Right forelimb (tissue), 1 donor: ENCODE measurements around the gene MBNL2.

Source experiments
- DNase-seq: peaks from one replicate; pipeline ENCODE4 v3.0.0-alpha.2; 2018

The MBNL2 gene

GRCh38 chr13:97353927-97354675 lies 132.0 kb downstream of the MBNL2 start:
- no peak for DNase-seq

GRCh38 chr13:97354808-97355207 lies 132.7 kb downstream of the MBNL2 start:
- DNase-seq = no peak

- DNase-seq = no peak
These were observed 134.5 kb downstream of the MBNL2 start for GRCh38 chr13:97356592-97356991.

GRCh38 chr13:97359181-97360057 lies 137.3 kb downstream of the MBNL2 start:
- DNase-seq = peak; percentile 61

- DNase-seq = no peak
These were observed 138.5 kb downstream of the MBNL2 start for GRCh38 chr13:97360610-97361009.

DNA sequence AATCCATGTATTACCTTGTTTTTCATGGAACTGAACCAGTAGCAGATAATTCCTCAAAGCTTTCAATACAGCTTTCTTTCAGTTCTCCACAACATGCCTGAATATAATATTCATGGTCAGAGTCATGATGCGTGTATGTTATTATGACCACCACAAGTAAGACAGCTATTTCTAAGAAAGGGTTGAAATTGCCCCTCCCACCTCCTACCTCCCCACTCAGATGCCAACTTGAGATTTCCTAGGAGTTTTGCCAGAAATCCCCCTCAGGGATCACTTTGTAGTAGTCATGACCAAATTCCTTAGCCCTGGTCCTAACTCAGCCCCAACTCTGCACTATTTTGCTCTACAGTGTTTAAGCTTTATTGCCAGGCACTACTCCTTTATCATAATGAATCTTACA lies 141.9 kb downstream of the MBNL2 start:
- no peak for DNase-seq

DNA sequence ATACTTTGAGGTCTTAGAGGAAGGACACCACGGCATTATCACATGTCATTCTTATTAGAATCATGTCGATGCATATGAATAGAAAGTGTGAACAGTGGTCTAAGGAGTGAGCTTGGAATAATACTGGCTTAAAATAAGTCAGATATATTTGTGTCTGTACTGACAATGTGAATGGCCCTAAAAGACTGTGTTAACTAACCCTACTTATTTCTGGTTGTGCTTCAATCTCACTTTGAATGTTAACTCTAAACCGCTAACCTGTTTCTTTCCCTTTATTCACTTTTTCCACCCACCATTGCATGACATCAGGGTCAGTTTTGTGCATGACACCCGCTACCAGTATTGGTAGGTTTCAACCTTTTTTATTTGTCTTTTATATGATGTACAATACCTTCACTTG lies 142.7 kb downstream of the MBNL2 start:
- DNase-seq = no peak

DNA sequence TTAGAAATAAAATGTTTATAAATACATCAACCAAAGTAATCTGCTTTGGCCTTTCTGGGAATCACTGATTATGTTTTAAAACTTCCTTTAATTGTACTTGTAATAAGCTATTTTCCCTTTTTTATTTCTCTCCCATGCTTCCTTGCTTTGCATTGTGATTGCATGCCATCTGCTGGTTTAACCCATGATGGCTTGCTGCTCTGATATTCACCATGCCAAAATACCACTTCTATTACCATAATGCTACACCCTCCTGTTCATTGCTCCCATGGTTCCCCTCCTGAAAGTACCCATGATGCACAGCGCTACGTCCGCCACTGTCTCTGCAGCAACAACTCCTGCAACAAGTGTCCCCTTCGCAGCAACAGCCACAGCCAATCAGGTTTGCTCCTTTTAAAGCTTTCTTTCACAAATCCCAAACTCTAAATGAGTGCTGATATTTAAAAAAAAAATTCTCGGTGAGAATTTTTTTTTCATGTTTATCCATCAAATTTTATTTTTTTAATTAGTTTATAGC lies 144.1 kb downstream of the MBNL2 start:
- no peak for DNase-seq

DNA sequence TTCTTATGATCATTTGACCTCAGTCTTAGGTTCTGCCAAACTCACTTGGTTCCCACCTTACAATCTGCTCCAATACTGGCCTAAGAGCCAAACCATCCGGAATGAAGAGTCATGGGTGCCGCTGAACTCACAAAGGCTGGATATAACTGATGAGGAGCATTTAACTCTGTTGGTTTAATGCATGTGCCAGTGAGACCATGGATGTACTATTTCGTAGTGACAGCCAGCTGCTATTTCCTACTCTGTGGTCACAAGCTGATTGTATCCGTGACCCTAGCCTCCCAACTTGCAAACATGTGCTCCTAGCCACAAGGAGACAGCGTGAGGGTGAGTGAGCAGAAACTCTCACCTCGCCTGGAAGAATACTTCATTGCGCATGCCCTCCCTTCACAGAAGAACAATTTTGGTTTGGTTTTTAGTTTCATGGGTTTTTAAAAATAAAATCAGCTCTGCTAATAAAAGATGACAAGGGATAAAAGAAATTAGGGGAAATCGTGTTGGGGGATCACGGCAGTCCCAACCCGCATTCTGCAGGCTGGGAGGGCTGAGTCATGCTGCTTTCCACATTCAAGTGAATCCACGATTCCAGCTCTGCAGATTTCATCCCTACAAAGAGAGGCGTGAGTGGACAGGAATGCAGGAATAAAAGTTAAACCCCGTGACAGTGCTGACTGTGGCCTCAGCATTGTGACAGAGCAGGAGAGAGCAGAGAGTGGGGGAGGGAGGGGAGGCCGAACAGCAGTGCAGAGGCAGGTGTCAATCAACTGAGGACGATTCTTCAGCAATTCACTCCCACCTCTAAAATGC lies 145.1 kb downstream of the MBNL2 start:
- DNase-seq = no peak

GRCh38 chr13:97369261-97369893 lies 147.2 kb downstream of the MBNL2 start:
- no peak for DNase-seq

DNA sequence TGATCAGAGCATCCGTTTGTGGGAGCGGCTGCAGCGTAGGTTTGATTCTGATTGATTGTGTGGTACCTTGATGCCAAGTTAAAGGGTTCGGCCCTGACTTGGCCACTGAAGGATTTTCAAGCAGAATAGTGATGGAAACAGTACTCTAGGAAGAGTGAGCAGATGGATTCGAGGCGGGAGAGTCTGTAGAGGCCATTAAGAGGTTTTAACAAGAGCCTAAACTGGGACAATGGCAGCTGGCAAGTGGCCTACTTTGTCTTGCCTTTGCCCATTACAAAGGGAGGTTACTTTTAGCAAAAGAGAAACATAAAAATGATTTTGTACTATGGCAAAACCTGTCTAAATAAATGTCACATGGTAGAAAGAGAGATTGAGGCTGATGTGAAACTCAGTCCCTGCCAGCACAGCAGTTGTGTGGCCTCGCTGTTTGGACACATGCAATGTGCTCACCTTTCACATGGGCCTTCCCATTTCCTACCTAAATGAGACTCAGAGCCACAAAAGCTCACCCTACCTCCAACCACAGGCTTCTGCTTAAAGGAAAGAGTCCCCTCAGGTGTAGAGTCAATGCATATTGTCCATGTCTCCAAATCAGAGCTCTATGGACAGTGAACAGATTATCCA lies 149.5 kb downstream of the MBNL2 start:
- no peak for DNase-seq

DNA sequence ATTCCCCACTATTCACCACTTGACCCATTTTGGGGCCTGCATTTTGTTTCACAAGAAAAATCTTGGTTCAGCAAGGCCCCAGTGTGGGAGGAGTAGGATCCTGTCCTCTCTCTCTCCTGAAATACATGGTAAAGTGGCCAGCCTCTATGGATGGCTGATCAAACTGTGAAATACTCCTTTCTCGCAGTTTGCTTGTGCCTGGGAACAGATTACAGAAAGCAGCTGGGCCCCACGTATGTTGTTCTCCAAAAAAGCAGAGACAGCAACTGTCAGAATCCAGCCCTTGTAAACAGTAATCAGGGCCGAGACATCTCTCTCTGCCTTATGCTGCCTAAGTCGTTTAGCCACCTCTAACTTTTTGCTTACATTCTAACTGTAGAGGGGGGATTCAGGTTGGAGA lies 150.8 kb downstream of the MBNL2 start:
- DNase-seq = no peak

DNA sequence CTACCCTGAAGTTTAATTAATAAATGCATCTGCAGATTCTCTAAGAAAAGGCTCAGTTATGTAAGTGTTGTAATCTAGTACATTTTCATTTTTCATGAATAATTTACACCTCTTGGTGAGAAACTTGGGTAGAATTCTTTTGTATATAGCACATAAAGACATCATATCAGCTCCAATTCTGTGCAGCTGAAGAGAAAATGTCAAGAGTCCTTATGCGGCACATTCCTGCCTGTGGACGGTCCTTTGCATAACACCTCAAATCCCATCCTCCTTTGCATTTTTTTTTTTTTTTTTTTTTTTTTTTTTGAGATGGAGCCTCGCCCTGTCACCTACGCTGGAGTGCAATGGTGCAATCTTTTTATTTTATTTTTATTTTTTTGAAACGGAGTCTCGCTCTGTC lies 151.7 kb downstream of the MBNL2 start:
- DNase-seq = no peak

DNA sequence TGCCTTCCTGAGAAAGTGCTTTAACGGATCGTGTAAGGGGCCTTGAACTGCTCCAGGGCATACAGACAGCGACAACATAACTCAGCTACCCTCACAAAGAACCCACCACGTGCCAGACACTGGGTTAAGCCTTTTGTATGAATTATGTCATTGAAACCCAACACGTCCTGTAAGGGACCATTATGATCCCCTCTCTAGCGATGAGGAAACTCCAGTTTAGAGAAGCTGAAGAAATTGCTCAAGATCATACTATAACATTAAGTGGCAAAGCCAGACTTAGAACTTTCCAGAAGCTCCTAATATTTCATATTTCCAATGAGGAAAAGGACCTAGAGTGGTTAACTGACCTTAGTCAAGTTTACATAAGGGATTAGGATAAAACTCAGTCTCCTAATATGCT lies 154.8 kb downstream of the MBNL2 start:
- DNase-seq = no peak

DNA sequence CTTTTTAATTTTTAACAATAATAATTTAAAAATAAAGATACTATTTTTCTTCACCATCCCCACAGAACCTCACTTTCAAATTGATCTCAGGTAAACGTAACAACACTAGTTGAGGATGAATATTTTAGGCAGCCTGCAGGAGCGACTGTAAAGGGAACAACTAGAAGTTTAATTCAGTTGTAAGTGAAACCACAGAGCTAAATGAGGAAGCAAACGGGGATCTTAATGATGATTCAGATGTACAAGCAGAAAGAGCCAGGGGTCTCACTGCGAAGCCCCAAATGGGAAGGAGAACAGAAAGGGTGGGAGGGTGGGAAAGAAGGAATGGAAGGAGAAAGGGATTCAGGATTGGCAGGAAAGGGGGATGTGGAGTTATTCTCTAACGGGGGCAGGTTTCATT lies 157.3 kb downstream of the MBNL2 start:
- DNase-seq = no peak

DNA sequence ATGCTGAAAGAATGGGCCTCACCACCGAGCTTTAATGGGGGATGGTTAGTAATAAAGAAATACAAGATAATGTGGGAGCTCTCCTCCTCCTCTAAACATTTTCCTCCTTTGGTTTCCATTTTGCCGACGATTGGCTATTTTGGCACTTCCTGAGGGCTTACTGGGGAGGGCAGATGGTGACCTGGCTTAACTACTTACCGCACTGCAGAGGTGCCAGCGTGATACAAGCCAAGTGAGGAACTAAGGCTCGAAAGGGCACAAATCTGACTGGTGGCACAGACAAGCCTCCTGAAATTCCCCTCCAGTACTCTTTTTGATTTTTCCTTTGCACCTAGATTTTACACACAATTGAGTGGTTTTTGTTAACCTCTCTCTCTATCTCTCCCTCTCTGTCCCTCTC lies 158.6 kb downstream of the MBNL2 start:
- no peak for DNase-seq

DNA sequence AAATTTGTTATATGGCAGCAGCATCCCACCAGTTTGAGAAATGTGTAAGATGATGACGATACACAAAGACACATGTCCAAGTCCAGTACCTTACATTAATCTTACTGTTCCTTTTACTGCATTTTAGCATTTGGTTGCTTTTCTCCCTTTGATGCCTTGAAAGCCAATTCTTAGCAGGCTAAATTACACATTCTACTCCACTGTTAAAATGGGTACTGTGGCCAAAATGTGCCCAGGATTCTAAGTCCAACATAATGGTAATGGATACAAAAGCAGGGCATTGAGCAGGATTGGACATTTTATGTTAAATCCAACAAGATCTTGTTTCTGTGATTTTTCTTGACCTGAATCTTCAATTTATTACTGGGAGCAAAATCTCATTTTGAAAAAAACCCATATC lies 159.1 kb downstream of the MBNL2 start:
- DNase-seq = no peak

- no peak for DNase-seq
These were observed 160.1 kb downstream of the MBNL2 start for GRCh38 chr13:97382276-97382675.

- no peak for DNase-seq
These were observed 162.2 kb downstream of the MBNL2 start for GRCh38 chr13:97384371-97384770.

- no peak for DNase-seq
These were observed 163.0 kb downstream of the MBNL2 start for GRCh38 chr13:97385146-97385545.

GRCh38 chr13:97385854-97386253 lies 163.7 kb downstream of the MBNL2 start:
- no peak for DNase-seq

- DNase-seq = no peak
These were observed 164.8 kb downstream of the MBNL2 start for GRCh38 chr13:97386801-97387484.
